ENCODE results near the gene CKS2.

GRCh38 chr9:89328064-89328463 is 17.1 kb downstream of the CKS2 start:
- TF ChIP-seq CTCF (IDR thresholded peaks at IDR 0.05) (no peak), POLR2A (IDR thresholded peaks at IDR 0.05) (no peak)

Data from heart left ventricle (tissue), 13 donors.